Endodermal cell (in vitro differentiated cells): Measurements from ENCODE around the gene DAB1. TPM values are rescaled to one million over a fixed set of nuclear protein-coding genes. Genes with fewer than 3 reads are reported as not detected.

ENCODE experiments used
- DNase-seq: peaks from one replicate; pipeline ENCODE4 v3.0.0-alpha.2; 2017
- H3K27ac ChIP-seq: 2 replicates; pipeline ENCODE4 v1.5.1; 2013; ENCODE audit warnings: mild to moderate bottlenecking, low read depth, low read length, moderate library complexity
- H3K27me3 ChIP-seq: 2 replicates; pipeline ENCODE4 v1.6.1; 2013; ENCODE audit warnings: mild to moderate bottlenecking, low read length, moderate library complexity; ENCODE audit not compliant: insufficient read depth, control insufficient read depth, poor library complexity, severe bottlenecking
- H3K36me3 ChIP-seq: 2 replicates; pipeline ENCODE4 v1.7.0; 2013; ENCODE audit warnings: mild to moderate bottlenecking, low read length, moderate library complexity; ENCODE audit not compliant: control insufficient read depth, insufficient read depth
- H3K4me1 ChIP-seq: one replicate; pipeline ENCODE4 v1.7.0; 2013; ENCODE audit warnings: low read length; ENCODE audit not compliant: control insufficient read depth, insufficient read depth
- H3K4me3 ChIP-seq: 2 replicates; pipeline ENCODE4 v1.5.1; 2013; ENCODE audit warnings: mild to moderate bottlenecking, low read length, moderate library complexity
- H3K9ac ChIP-seq: 2 replicates; pipeline ENCODE4 v1.6.1; 2013; ENCODE audit warnings: mild to moderate bottlenecking, low read length, moderate library complexity; ENCODE audit not compliant: poor library complexity, severe bottlenecking; ENCODE audit errors: extremely low read depth
- H3K9me3 ChIP-seq: 2 replicates; pipeline ENCODE4 v1.6.1; 2013; ENCODE audit warnings: mild to moderate bottlenecking, low read length, moderate library complexity; ENCODE audit not compliant: control insufficient read depth
- H3K27ac Mint-ChIP-seq: 2 replicates; pipeline ENCODE4 v1.8.0; 2020; ENCODE audit warnings: mixed read lengths
- H3K27me3 Mint-ChIP-seq: 2 replicates; pipeline ENCODE4 v1.8.0; 2021; ENCODE audit warnings: mild to moderate bottlenecking, mixed read lengths; ENCODE audit not compliant: insufficient read depth
- H3K36me3 Mint-ChIP-seq: 2 replicates; pipeline ENCODE4 v1.8.0; 2020; ENCODE audit warnings: low read depth, mixed read lengths
- H3K4me1 Mint-ChIP-seq: 2 replicates; pipeline ENCODE4 v1.8.0; 2020; ENCODE audit warnings: mixed read lengths
- H3K4me3 Mint-ChIP-seq: 2 replicates; pipeline ENCODE4 v1.8.0; 2020; ENCODE audit warnings: mild to moderate bottlenecking, moderate library complexity, mixed read lengths
- H3K9me3 Mint-ChIP-seq: 2 replicates; pipeline ENCODE4 v1.8.0; 2020; ENCODE audit warnings: mild to moderate bottlenecking, mixed read lengths
- CTCF ChIP-seq: fragments of 200-600 bp; sonication (generic); conservative IDR thresholded peaks from 2 replicates; pipeline ENCODE4 v1.5.0; 2021; ENCODE audit warnings: antibody characterized with exemption, mild to moderate bottlenecking
- WGBS, 2 experiments: methylation state at CpG; one replicate each; pipeline versions ENCODE4 v1.1.5 to v1.1.7; 2013; ENCODE audit warnings: missing lambda C conversion rate in 2 of 2, mixed read lengths in 1 of 2; ENCODE audit not compliant: insufficient coverage in 1 of 2, insufficient read length in 1 of 2; 5-methylcytosine and 5-hydroxymethylcytosine counted together
- total RNA-seq, 2 donors: library from RNA; stranded (reverse); fragmentation: NEBNext Ultra II Directional in 1 of 2; extraction: Animal tissue kit (Norgen Biotek cat#: 25700) in 1 of 2; gene quantifications; 2 replicates in 1 of 2; 3 replicates in 1 of 2; pipeline ENCODE4 v1.2.1, GENCODE V29; 2021

Gene DAB1
- total RNA-seq, 2 donors from 2014 or later = 32.0 to 36.2 TPM

- Mint-ChIP-seq H3K27ac (no peak overlapping the region), H3K4me3 (no peak overlapping the region), H3K9me3 (no peaks in the 10 kb centered on the region), H3K4me1 (peaks cover 17% of the 10 kb centered on the region), H3K27me3 (no peaks in the 10 kb centered on the region), H3K36me3 (no peaks in the 10 kb centered on the region)
- Histone ChIP-seq H3K36me3 (no peaks in the 10 kb centered on the region), H3K27me3 (no peaks in the 10 kb centered on the region), H3K27ac (no peak overlapping the region), H3K4me3 (no peak overlapping the region), H3K9me3 (no peaks in the 10 kb centered on the region), H3K4me1 (peaks cover 4% of the 10 kb centered on the region), H3K9ac (no peak overlapping the region)
- 70 to 83% methylated on average over 3 of the region's 3 CpGs for WGBS, 2 experiments
- DNase-seq = no peak
- no peak for TF ChIP-seq CTCF
These were observed 40.9 kb upstream of the DAB1 start for GRCh38 chr1:57464756-57465155.

- Mint-ChIP-seq H3K36me3 (no peaks in the 10 kb centered on the region), H3K27me3 (no peaks in the 10 kb centered on the region), H3K9me3 (no peaks in the 10 kb centered on the region), H3K4me1 (peaks cover 6% of the 10 kb centered on the region), H3K27ac (no peak overlapping the region), H3K4me3 (no peak overlapping the region)
- no peak for TF ChIP-seq CTCF
- no peak overlapping the region for H3K27ac ChIP-seq
- 92 to 100% methylated on average over 3 of the region's 3 CpGs for WGBS, 2 experiments
- peaks cover 4% of the 10 kb centered on the region for H3K4me1 ChIP-seq
- no peak overlapping the region for H3K4me3 ChIP-seq
- H3K9me3 ChIP-seq = no peaks in the 10 kb centered on the region
- DNase-seq = no peak
- H3K27me3 ChIP-seq = no peaks in the 10 kb centered on the region
- no peaks in the 10 kb centered on the region for H3K36me3 ChIP-seq
- H3K9ac ChIP-seq = no peak overlapping the region
These were observed 39.5 kb upstream of the DAB1 start for GRCh38 chr1:57463343-57463742.

- Mint-ChIP-seq H3K27me3 (no peaks in the 10 kb centered on the region), H3K36me3 (no peaks in the 10 kb centered on the region), H3K4me3 (no peak overlapping the region)
These were observed 37.5 kb upstream of the DAB1 start for GRCh38 chr1:57461405-57461804.

More at GRCh38 chr1:57461405-57461804, 37.5 kb upstream of the DAB1 start:
- Histone ChIP-seq H3K4me3 (no peak overlapping the region), H3K36me3 (no peaks in the 10 kb centered on the region), H3K27ac (no peak overlapping the region), H3K9me3 (no peaks in the 10 kb centered on the region), H3K4me1 (peaks cover under 1% of the 10 kb centered on the region), H3K9ac (no peak overlapping the region), H3K27me3 (no peaks in the 10 kb centered on the region)
- 92 to 94% methylated on average over 1 to 2 of the region's 2 CpGs for WGBS, 2 experiments
- Mint-ChIP-seq H3K9me3 (peaks cover 3% of the 10 kb centered on the region), H3K4me1 (peaks cover under 1% of the 10 kb centered on the region), H3K27ac (no peak overlapping the region)
- DNase-seq = no peak
- no peak for TF ChIP-seq CTCF
